HG03066 (cell line): Measurements from ENCODE around the gene FMNL2.

ENCODE experiments used
- ATAC-seq: cut with Tn5 transposase; IDR thresholded peaks from one replicate; pipeline ENCODE4 v1.9.1; 2021; ENCODE audit warnings: low read depth; ENCODE audit not compliant: unreplicated experiment

The FMNL2 gene

DNA sequence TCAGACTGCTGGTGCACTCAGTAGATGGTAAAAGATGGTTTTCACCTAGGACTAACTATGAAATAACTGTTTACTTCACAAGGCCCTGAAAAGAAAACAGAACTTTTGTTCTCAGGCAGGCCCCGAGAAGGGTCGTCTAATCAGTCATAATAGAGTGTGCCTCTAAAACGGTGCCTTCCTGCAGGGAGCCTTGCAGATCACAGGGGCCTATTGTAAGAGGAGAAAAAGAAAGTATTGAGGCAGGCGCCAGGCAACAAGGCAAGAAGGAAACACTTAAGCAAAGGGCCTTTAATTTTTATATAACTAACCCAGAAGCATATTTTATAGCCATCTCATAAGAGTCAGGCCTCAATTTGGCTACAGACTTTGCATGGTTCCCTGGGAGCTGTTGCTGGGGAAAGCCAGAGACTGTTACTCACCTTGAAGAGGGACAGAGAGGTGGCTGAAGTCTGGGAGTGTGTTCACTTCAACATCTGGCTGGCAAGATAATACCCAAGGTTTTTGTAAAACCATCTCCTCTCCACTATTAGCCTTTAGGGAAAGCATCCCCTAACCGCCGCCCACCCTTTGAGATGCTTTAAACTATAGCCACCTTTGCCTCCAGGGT, 265.2 kb downstream of the FMNL2 start:
- ATAC-seq: no peak

DNA sequence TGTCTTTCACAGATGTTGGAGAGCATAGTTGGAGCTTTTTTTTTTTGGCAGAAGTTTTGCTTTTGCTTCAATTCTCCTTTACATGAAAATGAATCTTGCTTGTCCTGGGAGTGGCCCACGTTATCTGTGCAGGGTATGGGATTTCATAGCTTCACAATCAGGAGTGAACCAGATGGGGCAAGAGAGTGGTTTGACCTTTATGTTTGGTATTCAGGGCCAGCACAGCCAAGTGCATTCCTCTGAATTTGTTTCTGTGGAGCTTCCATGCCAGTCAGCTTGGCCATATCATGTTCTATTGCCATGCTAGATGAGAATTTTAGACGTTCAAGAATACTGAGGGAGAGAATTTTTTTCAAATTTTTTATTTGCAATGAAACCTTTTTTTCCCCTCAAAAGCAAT, 265.7 kb downstream of the FMNL2 start:
- no peak for ATAC-seq

DNA sequence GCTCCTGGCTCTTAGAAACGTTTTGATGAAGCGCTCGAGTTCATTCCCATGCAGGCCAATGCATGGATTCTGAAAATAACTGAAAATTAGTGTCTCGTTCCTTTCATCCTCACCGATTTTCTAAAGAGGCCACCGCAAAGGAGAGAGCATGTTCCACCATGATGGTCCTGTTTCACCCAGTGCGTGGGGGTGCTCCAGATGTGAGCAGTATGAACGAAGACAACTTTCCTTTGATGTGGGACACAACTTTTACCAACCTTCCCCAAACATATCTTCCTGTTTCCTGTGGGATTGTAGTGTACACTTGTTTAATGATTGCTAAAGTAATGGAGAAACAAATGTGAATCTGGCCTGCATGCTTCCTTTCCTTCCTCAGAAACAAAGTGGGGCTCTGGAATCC, 267.8 kb downstream of the FMNL2 start:
- no peak for ATAC-seq

DNA sequence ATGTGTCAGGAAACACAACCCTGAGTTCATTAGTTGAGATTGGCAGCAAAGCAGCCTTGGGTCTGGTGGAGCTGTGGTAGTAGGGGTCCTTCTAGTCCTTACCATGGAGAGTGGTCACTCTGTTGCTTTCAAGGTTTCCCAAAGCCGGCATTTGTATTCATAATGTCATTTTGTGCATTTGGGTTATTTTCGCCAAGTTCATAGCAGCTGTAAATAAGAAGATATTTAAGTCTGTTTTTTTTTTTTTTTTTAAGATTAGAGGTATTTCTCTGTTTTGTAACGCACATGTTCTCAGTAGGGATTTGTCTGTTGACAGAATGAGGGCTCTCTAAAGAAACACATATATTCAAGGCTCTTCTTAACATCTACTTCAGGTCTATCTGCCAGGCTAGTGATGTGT, 268.2 kb downstream of the FMNL2 start:
- no peak for ATAC-seq

DNA sequence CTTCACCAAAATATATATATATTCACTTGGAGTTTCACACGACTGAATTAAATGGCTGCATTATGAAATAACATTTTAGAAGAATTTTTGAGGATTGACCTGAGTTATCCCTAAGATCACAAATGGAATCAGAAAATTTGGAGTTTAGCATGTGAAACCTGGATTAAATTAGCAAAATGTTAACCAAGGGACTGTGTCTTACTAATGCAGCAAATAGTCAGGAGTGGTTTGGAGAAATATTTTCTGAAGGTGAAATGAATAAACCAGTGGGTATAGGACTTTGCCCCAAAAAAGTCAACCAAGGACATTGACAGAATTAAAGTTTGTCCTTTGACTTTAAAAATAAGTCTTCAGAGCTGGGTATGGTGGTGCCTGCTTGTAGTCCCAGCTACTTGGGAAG, 271.1 kb downstream of the FMNL2 start:
- no peak for ATAC-seq

DNA sequence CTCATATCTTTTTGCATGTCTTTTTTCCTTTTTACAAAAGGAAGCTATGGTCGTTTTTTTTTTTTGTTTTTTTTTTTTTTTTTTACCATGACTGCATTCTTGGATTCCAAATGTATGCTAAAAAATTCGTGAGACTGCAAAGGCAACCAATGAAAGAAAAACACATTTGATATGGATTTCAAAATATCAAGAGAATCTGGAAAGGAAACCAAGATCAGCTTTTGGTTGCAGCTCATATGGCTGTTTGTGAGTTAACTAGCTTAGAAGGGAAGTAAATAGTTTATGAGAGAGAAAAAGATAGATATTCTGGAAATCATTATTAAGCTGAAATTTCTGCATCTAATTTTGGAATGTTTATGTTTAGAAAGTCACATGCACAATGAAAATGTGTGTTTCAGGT, 272.0 kb downstream of the FMNL2 start:
- no peak for ATAC-seq

DNA sequence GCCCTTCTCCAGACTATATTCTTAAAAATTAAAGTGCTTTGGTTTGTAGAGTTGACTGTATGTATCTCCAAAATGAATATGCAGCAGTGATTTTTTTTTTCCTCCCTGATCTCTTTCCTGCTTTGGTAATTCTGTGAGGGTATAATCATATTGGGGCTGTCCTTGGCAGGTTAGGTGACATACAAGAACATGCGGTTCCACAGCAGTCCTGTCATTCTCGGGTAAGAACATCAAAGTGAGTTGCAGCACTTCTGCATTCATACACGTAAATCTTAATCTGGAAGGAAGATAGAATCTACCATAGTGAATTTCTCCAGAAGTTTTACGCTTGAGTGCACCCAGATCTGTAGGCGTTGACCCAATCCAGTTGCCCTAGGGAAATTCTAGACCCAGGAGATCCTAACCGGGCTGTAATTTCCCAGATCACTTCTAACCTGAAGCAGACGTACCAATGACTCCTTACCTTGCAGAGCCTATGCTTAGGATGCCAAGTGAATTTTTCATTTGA, 272.9 kb downstream of the FMNL2 start:
- ATAC-seq: no peak

DNA sequence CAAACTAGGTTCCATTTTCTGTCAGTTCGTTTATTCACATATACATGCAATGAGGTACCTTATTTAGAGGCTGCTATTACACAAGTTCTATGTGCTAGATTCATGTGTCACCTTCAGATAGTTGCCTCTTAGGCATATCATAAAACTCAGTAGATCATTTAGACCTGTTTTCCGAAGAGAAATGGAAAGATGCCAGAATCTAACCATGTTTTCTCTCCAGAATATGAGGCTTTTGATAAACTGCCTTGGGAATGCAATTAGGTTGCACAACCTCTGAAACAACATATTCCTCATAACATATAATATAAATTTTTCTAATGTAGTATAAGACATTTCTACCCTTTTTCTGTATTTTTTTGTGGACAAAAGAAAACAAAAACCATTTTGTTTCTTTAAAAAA, 274.2 kb downstream of the FMNL2 start:
- ATAC-seq: no peak

DNA sequence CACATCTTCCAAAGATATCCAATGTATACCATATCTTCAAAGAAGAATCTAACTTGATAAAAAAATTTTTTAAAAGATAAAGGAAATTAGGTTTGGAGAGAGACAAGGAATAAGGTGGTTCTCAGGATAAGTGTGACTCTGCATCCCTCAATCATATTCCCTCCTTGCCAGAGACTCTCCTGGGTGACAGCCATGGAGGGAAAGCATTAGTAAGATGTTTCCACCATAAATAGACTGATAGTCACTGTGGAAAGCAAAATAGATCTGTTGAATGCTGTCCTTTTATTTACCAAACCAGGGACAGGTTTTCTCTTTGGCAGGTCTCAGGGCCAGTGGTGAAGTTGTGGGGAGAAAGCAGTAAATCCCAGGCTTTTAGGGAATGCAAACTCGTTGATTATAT, 274.7 kb downstream of the FMNL2 start:
- no peak for ATAC-seq

DNA sequence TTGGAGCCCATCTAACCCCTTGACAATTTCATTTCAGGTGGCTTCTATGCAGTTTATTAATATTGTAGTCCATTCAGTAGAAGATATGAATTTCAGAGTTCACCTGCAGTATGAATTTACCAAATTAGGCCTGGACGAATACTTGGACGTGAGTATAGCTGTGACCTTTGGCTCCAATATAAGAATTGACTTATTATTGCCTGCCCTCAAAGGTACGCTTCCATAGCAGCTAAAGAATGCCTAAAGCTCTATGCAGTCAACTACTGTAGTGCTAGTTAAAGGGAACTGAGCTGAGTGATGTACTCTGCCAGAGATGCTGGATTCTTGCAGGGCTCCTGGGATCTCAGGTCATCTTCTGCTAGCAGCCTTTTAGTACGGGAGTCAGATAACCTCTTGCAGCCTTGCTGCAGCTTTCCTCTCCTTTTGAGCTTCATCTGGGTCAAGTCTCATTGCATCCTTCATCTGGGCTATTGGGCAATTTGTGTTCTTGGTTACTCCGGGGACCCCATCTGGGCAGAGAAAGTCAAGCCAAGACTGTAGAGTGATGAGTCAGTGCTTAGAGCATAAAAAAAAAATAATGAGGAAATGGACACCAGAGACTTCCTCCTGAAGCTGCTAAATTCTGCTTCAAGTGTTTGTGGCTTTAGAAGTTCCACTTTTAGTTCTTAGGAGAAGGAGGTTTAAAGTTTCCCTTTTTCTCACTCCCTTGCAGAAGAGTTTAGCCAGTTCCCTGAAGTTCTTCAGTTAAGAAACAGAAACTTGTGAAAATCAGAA, 276.7 kb downstream of the FMNL2 start:
- peak; percentile 85 for ATAC-seq

DNA sequence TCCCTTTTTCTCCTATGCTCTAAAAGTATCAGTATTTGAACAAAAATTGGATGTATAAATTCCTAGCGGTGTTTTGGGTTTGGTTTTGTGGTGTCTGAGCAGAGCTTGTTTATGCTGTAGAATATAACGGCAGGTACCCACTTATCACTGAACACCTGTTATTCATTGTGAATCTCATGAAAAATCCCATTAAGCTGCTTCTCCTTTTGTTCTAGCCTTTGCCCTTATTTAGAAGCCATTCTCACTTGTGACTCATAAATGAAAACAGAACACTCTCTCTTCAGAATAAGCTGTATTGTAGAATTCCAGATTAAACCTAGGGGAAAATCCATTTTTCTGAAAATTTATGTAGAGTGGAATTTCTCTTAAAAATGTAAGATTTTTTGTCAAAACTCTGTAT, 278.3 kb downstream of the FMNL2 start:
- ATAC-seq: no peak

DNA sequence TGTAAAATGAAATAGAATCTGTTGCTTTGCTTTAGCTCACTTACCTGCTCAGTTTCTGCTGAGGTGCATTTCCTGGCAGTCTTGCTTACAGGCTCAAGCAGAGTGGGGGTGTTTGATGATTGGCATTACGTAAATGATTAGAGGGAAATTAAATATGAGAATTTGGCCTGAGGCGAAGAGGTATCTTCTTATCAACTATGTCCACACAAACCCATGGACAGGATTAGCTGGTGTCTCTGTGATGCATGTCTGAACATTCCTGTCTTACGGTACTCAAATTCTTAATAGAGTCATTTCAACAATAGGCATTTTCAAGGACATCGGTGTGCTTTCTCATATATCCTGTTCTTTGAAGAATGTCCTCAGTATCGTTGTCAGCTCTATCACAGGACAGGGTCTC, 280.2 kb downstream of the FMNL2 start:
- ATAC-seq: no peak

DNA sequence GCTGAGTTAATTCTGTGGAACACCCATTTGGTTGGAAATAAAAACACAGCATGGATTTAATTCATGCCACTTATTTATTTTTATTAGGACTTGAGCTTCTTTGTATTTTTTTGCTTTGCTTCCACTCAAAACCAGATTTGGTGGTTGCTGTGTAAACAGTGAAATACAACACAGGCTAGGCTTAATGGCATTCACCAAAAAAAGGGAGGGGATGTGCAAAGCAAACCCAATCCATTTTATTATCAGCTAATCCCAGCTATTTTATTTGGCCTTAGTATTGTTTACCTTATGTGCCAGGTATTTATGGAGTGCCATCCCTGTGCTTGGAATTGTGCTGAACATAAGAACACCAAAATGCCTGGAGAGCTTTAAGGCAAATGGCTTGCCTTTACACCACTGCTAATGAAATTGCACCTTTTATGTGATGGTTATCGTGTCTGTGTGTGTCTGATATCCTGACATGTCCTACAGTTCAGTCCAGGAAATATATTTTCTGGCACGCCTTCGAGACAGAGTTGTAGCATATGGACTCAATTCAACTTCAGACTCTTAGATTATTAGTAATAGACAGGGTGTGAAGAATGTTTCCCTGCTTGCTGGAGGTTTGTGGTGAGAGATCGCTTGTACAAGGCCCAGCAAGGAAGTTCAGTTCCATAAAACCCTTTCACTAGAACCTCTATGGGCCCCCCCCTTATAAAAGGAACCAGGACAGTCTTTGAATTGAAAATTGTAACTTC, 282.6 kb downstream of the FMNL2 start:
- no peak for ATAC-seq

DNA sequence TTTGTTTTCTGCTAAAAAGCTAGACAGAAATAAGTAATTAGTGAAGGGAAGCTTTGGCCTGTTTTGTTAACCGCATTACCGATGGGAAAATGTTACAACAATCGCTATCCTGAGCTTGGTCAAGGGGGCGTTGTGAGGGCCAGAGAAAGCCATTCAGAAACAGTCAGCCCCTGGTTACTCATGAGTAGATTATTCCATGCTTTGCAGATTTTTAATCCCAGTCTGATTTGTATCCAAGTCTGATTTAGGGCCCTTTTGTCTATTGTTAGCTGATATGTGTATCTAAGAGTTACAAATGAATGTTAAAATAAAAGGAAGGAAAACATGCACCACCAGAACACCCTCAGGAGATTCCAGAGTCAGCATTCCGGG, 283.2 kb downstream of the FMNL2 start:
- ATAC-seq: no peak

DNA sequence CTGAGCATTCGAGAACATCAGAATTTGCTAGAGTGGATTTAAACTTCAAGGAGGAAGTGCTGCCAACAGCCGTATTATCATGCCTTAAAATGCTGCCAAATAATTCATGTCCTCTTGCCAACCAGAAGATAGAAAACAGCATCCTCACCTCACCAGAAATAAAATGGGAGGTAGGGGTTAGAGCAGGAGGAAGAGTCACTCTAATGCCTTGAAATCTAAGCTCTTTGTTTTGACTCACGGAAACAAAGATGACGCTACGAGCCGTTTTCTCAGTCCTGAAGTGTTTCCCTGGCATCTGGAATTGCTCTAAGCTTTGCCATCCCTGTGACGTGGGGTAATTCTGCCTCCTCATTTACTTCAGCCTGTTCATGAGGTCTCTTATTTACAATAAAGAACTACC, 285.2 kb downstream of the FMNL2 start:
- no peak for ATAC-seq

DNA sequence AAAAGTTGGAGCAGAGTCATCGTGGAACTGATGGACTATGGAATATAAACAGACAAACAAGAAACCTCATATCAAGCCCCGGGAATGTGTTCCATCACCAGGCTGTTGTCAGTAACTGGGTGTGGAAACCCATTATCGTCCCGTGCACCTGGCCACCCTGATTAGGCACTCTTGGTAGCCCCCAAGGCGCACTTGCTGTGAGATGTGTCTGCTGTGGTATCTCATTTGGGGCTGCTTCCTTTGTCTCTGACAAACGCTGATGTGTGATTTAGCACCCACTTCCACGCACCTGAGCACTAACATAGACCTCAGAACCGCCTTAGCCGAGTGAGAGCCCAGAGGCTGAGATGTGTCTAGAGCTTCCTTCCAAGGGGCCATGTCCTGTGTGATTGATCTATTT, 286.0 kb downstream of the FMNL2 start:
- ATAC-seq: no peak

DNA sequence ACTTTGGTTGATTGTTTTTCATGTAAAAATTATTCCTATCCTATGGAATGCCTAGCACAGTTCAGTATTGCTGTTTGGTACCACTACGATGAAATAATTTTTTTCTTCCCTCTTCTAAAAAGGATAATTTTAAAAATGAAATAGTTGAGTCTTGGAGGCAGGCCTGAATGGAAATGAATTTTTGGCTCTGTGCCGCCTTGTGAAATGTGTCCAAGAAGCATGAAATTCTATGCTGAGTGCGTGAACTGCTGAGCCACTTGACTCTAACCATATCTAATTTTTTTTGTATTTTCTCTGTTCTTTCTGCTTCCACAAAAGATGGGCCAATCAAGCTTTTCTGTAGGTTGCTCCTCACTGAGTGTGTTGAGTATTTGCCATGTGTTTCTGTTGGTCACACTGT, 287.2 kb downstream of the FMNL2 start:
- no peak for ATAC-seq

DNA sequence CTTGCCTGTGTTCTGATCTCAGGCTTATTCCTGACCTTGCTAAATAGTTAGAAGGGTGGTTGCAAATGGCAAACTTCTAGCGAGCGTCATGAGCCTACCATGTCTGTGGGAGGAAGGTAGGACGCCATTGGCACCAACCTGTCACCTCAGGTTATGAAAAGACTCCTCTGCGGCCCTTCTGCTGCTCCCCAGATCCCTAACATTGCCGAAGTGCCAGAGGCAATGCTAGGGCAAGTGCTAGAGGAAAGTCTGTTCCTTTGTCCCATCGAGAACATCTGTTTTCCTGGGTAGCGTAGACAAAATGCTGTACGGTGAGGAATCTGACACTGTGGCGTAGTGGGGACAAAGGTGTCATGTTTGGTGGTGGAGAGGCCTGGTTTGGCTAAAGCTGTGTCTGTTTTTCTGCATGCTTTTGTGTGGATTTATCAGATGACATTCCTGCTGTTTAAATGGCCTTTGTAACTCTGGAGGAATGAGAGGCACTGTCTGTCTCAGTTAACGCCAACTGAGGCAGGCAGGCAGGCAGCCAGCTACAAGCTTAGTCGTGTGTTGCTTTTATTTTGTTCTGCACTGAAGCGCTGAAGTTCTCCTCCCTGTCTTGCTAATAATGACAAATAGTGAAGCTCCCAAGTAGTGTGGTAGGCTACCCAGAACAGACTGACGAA, 288.2 kb downstream of the FMNL2 start:
- no peak for ATAC-seq

DNA sequence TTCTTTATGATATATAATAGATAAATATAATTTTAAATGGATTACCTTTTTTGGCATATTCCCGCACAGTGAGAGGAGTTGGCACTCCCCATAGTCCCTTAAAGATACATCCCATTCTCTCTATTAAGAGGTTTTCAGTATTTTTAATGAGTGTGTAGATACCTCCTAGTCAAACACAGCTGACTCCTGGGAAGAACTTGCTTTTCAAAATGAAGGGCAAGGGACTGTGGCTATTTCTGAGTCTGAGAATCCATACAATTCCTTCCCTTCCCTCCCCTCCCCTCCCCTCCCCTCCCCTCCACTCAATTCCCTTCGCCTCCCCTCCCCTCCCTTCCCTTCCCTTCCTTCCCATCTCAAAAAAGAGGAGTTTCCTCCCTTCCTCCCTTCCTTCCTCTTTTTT, 288.8 kb downstream of the FMNL2 start:
- no peak for ATAC-seq

DNA sequence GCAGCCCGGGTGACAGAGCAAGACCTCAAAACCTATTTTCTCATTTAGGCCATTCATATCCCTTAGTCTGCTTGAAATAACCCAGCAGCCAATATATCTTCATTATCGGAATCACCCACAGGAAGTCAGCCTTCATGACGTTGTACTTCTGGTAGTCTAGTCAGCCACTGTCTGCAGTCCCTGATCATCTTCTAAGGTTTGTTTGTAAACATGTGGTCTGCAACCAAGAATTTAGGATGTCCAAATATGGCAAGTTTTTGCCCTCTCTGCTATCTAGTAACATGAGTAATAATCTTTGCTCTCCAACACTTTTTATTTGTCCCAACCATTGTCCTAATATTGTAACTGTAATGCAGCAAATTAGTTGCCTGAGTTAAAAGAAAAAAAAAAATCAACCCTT, 289.8 kb downstream of the FMNL2 start:
- ATAC-seq: no peak

DNA sequence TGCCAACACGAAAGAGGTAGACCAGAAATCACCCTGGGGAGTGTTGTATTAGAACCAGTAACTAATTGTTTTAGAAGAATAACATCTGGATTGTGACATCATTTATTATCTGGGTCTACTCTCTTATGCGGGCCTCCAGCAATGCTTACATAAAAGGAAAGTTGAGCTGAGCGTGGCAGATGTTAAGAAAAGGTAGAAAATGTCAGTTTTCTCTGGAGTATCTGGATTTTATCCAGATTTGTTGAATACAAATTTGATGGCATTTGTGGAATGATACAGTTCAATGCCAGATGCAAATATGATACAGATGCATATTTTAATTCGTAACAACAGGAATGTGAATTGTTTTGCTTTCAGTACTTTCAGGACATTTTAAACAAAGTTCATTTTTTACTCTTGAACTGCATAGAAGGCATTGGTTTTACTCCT, 292.0 kb downstream of the FMNL2 start:
- no peak for ATAC-seq
